Measurements from ENCODE around the gene PHF14. TPM values are rescaled to one million over a fixed set of nuclear protein-coding genes. Genes with fewer than 3 reads are reported as not detected.
A peak's percentile ranks its signal among the peaks of the same experiment; 100 is the strongest.

The PHF14 gene
- total and polyA plus RNA-seq, 4 donors: 57.5 to 119 (median 72.3) TPM

DNA sequence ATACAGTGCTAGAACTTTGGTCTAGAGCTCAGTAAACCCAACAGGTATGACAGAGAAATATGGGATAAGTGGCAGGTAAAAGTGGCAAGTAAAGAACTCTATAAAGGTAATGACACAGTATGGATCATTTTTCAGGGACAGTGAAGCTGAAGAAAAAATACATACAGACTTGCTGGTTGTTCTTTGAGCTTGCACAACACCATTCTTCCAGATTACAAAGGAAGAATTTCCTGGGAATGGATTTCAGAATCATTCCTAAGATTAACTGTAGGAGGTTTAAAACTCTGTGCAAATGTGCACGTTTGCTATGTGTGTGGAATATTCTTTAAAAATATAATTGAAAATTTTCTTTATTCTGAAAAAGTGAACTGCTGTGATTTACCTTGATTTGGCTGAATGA, 36.0 kb downstream of the PHF14 start:
- H3K9me3 ChIP-seq (ENCODE audit: control insufficient read depth, insufficient read depth, low read length): no peaks in the 10 kb centered on the region
- H3K36me3 ChIP-seq (ENCODE audit: control insufficient read depth, insufficient read depth, low read length): peaks cover 2% of the 10 kb centered on the region
- no peak overlapping the region for H3K4me3 ChIP-seq (ENCODE audit: low read depth, low read length)
- no peaks in the 10 kb centered on the region for H3K27me3 ChIP-seq (ENCODE audit: control insufficient read depth, insufficient read depth, low read length)
- no peak for DNase-seq (ENCODE audit: low read depth in 4 of 6, low spot score in 6 of 6)
- no peaks in the 10 kb centered on the region for H3K4me1 ChIP-seq (ENCODE audit: control insufficient read depth, insufficient read depth, low read length)
- H3K27ac ChIP-seq (ENCODE audit: low read depth, low read length): no peak overlapping the region
- no CpG with 5 or more reads among the region's 1 CpG for WGBS (ENCODE audit: insufficient coverage)

DNA sequence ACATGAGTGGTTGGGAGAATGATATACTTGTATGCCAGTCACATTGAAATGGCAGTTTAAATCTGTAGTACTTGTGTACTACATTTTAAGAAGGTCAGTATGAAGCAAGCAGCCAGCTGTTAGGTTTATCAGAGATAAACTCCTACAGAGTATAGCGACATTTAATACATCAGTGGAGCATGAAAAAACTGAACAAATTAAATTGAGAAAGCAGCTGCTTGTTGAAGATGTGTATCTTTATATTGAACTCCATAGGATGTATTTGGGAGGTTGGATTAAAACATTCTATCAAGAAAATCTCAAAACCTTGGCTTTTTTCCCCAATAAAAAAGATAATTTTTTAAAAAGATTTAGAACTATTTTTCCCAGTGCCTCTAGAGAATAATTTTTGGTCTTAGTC, 47.8 kb downstream of the PHF14 start:
- peak in 1 of 6 donors; percentile 64 for DNase-seq (ENCODE audit: low read depth in 4 of 6, low spot score in 6 of 6)
- Histone ChIP-seq H3K27me3 (ENCODE audit: control insufficient read depth, insufficient read depth, low read length) (no peaks in the 10 kb centered on the region), H3K27ac (ENCODE audit: low read depth, low read length) (no peak overlapping the region), H3K36me3 (ENCODE audit: control insufficient read depth, insufficient read depth, low read length) (peaks cover 9% of the 10 kb centered on the region), H3K9me3 (ENCODE audit: control insufficient read depth, insufficient read depth, low read length) (peaks cover 8% of the 10 kb centered on the region), H3K4me3 (ENCODE audit: low read depth, low read length) (no peak overlapping the region), H3K4me1 (ENCODE audit: control insufficient read depth, insufficient read depth, low read length) (no peaks in the 10 kb centered on the region)
- WGBS (ENCODE audit: insufficient coverage): no CpG with 5 or more reads among the region's 1 CpG

DNA sequence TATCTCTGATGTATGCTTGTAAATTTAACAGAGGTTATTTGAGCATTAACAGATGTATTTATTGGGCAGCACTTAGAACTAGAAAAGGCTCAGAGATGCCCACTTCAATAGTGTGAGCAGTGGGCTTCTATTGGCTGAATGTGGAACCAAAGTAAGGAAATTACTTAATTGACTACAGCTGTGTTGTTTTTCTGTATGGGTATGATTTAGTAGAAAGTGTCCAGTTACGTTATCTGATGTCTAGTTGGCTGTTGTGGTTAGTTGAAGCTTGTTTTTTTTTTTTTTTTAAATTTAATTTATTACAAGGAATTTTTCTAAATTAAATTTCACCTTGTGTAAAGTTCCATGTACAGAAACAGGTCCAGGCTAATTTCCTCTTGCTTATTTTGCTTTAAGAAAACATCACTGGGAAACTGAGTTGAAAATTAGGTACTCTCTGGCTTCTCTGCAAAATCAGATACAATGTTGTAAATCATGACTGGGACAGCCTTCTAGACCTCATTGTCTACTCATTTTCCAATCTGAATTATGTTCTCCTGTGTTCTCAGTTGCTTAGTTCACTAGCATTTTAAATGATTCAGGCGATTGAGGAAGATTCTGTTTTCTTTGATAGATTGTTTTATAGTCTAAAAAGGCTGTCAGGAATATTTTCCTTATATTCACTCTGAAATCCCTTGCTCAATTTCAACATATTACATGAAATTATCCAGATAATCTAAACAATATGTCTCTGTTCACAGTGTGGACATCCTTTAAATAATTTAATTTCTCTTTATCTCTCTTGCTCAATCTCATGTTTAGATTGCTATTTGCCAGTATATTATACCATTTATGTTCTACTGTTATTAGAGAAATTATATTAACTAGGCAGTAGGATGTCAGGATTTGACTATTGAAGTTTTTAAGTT, 53.0 kb downstream of the PHF14 start:
- Histone ChIP-seq H3K4me3 (ENCODE audit: low read depth, low read length) (no peak overlapping the region), H3K36me3 (ENCODE audit: control insufficient read depth, insufficient read depth, low read length) (peaks cover 5% of the 10 kb centered on the region), H3K4me1 (ENCODE audit: control insufficient read depth, insufficient read depth, low read length) (no peaks in the 10 kb centered on the region), H3K27ac (ENCODE audit: low read depth, low read length) (no peak overlapping the region), H3K27me3 (ENCODE audit: control insufficient read depth, insufficient read depth, low read length) (no peaks in the 10 kb centered on the region), H3K9me3 (ENCODE audit: control insufficient read depth, insufficient read depth, low read length) (peaks cover 6% of the 10 kb centered on the region)
- DNase-seq (ENCODE audit: low read depth in 4 of 6, low spot score in 6 of 6): no peak
- WGBS (ENCODE audit: insufficient coverage): no CpG with 5 or more reads among the region's 2 CpGs

DNA sequence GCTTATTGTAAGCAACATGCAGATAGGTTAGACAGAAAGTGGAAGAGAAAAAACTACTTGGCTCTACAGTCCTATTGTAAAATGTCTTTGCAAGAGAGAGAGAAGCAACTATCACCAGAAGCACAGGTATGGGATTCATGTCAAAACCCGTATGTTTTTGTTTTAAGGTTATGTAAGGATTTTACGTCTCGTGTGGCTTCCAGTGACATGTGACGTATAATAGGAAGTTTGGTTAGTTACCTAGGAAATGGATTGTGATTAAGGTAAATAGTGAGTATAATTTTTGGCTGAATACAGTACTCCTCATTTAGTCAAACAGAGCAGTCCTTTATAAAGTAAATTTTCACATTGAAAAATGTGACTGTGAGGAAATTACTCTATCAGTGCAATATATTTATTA, 62.0 kb downstream of the PHF14 start:
- Histone ChIP-seq H3K4me3 (ENCODE audit: low read depth, low read length) (no peak overlapping the region), H3K27ac (ENCODE audit: low read depth, low read length) (no peak overlapping the region), H3K36me3 (ENCODE audit: control insufficient read depth, insufficient read depth, low read length) (peaks cover 3% of the 10 kb centered on the region), H3K9me3 (ENCODE audit: control insufficient read depth, insufficient read depth, low read length) (no peaks in the 10 kb centered on the region), H3K4me1 (ENCODE audit: control insufficient read depth, insufficient read depth, low read length) (no peaks in the 10 kb centered on the region), H3K27me3 (ENCODE audit: control insufficient read depth, insufficient read depth, low read length) (no peaks in the 10 kb centered on the region)
- DNase-seq (ENCODE audit: low read depth in 4 of 6, low spot score in 6 of 6): no peak
- 75% methylated on average over 1 of the region's 4 CpGs for WGBS (ENCODE audit: insufficient coverage)

DNA sequence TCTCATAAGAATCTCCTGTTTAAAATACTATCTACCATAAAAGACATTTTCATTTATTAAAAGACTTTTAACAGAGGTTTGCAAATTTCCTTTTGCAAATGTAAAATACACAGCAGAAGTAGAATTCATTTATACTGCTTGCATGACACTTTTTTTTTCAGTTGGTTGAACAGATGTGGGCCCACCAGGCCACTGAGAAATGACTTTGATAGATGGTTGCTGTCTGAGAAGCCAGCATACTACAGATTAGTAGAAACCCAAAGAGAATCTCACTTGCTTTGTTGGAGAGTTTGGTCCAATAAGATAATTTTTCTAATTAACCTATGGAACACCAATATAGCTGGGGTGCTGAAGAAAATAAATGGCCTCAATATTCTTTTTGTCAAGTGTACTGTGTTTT, 66.3 kb downstream of the PHF14 start:
- peak in 1 of 6 donors; percentile 50 for DNase-seq (ENCODE audit: low read depth in 4 of 6, low spot score in 6 of 6)
- Histone ChIP-seq H3K36me3 (ENCODE audit: control insufficient read depth, insufficient read depth, low read length) (peaks cover 3% of the 10 kb centered on the region), H3K27me3 (ENCODE audit: control insufficient read depth, insufficient read depth, low read length) (no peaks in the 10 kb centered on the region), H3K4me1 (ENCODE audit: control insufficient read depth, insufficient read depth, low read length) (no peaks in the 10 kb centered on the region), H3K9me3 (ENCODE audit: control insufficient read depth, insufficient read depth, low read length) (no peaks in the 10 kb centered on the region), H3K27ac (ENCODE audit: low read depth, low read length) (no peak overlapping the region), H3K4me3 (ENCODE audit: low read depth, low read length) (no peak overlapping the region)

DNA sequence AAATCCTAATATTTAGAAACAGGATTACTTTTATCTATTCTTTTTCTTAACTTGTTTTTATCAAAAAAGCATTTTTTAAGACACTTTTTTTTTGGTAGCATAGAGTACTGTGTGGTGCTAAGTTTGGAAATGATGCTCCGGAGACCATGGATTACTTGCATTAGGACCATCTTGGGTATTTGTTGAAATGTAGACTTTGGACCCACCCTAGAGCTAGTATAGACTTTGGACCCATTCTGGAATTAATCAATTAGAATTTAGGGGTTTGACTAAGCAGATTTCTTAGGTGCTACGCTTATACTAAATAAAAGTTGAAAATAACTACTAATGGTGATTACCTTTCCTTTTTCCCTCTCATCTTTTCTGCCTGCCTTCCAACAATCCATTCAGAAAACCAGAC, 80.4 kb downstream of the PHF14 start:
- Histone ChIP-seq H3K27me3 (ENCODE audit: control insufficient read depth, insufficient read depth, low read length) (no peaks in the 10 kb centered on the region), H3K4me3 (ENCODE audit: low read depth, low read length) (no peak overlapping the region), H3K27ac (ENCODE audit: low read depth, low read length) (no peak overlapping the region), H3K4me1 (ENCODE audit: control insufficient read depth, insufficient read depth, low read length) (no peaks in the 10 kb centered on the region), H3K9me3 (ENCODE audit: control insufficient read depth, insufficient read depth, low read length) (no peaks in the 10 kb centered on the region), H3K36me3 (ENCODE audit: control insufficient read depth, insufficient read depth, low read length) (peaks cover 3% of the 10 kb centered on the region)
- no CpG with 5 or more reads among the region's 2 CpGs for WGBS (ENCODE audit: insufficient coverage)
- no peak for DNase-seq (ENCODE audit: low read depth in 4 of 6, low spot score in 6 of 6)

DNA sequence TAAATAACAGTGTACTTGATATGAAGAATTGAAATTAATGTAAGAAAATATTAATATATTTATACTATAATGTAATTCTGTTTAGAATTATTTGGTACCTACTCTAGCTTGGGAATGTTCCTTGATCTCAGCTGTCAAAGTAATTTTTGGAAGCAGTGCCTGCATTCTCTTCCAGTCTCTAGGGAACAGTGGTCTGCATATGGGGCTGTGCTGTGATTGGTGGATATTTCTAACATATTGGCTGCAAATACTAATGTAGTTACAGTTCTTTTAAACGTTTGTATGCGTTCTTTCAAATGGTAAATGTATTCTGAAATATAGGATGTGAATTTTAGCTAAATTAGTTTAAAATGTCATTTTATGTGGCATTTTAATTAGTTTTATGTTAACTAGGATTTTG, 87.2 kb downstream of the PHF14 start:
- WGBS (ENCODE audit: insufficient coverage): no CpG with 5 or more reads among the region's 2 CpGs
- Histone ChIP-seq H3K9me3 (ENCODE audit: control insufficient read depth, insufficient read depth, low read length) (no peaks in the 10 kb centered on the region), H3K27ac (ENCODE audit: low read depth, low read length) (no peak overlapping the region), H3K36me3 (ENCODE audit: control insufficient read depth, insufficient read depth, low read length) (peaks cover 3% of the 10 kb centered on the region), H3K4me1 (ENCODE audit: control insufficient read depth, insufficient read depth, low read length) (no peaks in the 10 kb centered on the region), H3K4me3 (ENCODE audit: low read depth, low read length) (no peak overlapping the region), H3K27me3 (ENCODE audit: control insufficient read depth, insufficient read depth, low read length) (no peaks in the 10 kb centered on the region)
- DNase-seq (ENCODE audit: low read depth in 4 of 6, low spot score in 6 of 6): peak in 1 of 6 donors; percentile 6

DNA sequence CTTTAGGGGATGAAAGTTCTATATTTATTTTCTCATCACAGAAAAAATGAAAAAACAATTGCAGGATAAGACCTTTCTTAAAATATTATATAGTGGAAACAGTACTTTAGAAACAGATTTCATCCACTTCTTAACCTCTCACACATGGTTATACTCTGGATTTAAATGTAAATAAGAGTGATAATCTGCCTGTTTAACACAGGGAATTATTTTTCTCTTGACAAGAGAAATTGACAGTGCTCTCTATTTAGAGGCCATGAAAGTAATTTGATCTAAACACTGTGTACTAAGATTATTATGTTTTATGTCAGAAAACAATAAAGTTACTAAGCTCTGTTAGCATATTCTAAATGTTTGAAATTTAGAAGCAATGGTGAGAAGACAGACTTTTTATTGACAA, 88.4 kb downstream of the PHF14 start:
- Histone ChIP-seq H3K36me3 (ENCODE audit: control insufficient read depth, insufficient read depth, low read length) (peaks cover 3% of the 10 kb centered on the region), H3K27me3 (ENCODE audit: control insufficient read depth, insufficient read depth, low read length) (no peaks in the 10 kb centered on the region), H3K4me3 (ENCODE audit: low read depth, low read length) (no peak overlapping the region), H3K27ac (ENCODE audit: low read depth, low read length) (no peak overlapping the region), H3K4me1 (ENCODE audit: control insufficient read depth, insufficient read depth, low read length) (no peaks in the 10 kb centered on the region), H3K9me3 (ENCODE audit: control insufficient read depth, insufficient read depth, low read length) (no peaks in the 10 kb centered on the region)
- DNase-seq (ENCODE audit: low read depth in 4 of 6, low spot score in 6 of 6): no peak

DNA sequence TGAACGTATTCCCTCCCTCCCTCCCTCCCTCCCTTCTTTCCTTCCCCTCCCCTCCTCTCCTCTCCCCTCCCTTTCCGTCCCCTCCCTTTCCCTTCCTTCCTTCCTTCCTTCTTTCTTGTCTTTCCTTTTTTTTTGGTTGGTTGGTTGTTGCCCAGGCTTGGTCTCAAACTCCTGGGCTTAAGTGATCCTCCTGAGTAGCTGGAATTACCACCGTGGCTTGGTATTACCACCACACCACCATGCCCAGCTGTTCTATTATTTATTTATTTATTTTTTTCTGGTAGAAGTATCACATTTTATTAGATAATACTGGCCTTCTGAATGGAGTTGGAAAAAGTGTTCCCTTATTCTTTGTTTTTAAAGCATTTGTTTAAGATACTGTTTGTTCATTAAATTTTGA, 95.9 kb downstream of the PHF14 start:
- Histone ChIP-seq H3K36me3 (ENCODE audit: control insufficient read depth, insufficient read depth, low read length) (no peaks in the 10 kb centered on the region), H3K27me3 (ENCODE audit: control insufficient read depth, insufficient read depth, low read length) (no peaks in the 10 kb centered on the region), H3K4me3 (ENCODE audit: low read depth, low read length) (no peak overlapping the region), H3K9me3 (ENCODE audit: control insufficient read depth, insufficient read depth, low read length) (no peaks in the 10 kb centered on the region), H3K4me1 (ENCODE audit: control insufficient read depth, insufficient read depth, low read length) (no peaks in the 10 kb centered on the region), H3K27ac (ENCODE audit: low read depth, low read length) (no peak overlapping the region)
- WGBS (ENCODE audit: insufficient coverage): no CpG with 5 or more reads among the region's 3 CpGs
- DNase-seq (ENCODE audit: low read depth in 4 of 6, low spot score in 6 of 6): no peak

DNA sequence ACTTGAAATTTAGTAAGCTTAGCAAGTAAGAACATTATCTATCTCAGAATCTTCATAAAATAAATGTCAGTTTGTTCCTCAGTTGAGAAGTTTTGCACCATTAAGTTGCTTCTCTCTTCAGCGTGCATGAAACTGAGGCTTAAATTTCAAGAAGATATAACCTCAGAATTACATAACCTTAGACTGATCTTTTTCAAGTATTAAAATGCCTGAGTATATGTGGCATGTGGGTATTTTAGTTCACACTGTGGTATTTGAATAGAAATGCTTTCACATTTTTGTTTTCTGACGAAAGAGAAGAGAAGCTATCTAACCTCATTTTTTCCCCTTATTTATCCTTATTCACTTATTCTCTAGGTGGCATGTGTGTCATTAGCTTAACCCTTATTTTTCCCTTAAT, 104.1 kb downstream of the PHF14 start:
- no peak overlapping the region for H3K27ac ChIP-seq (ENCODE audit: low read depth, low read length)
- no peaks in the 10 kb centered on the region for H3K27me3 ChIP-seq (ENCODE audit: control insufficient read depth, insufficient read depth, low read length)
- no peaks in the 10 kb centered on the region for H3K4me1 ChIP-seq (ENCODE audit: control insufficient read depth, insufficient read depth, low read length)
- peak in 1 of 6 donors; percentile 9 for DNase-seq (ENCODE audit: low read depth in 4 of 6, low spot score in 6 of 6)
- H3K9me3 ChIP-seq (ENCODE audit: control insufficient read depth, insufficient read depth, low read length): no peaks in the 10 kb centered on the region
- H3K4me3 ChIP-seq (ENCODE audit: low read depth, low read length): no peak overlapping the region
- H3K36me3 ChIP-seq (ENCODE audit: control insufficient read depth, insufficient read depth, low read length): peaks cover 3% of the 10 kb centered on the region
- WGBS (ENCODE audit: insufficient coverage): no CpG with 5 or more reads among the region's 2 CpGs
